ENCODE results near the gene PLEKHA8.

PLEKHA8 gene

DNA sequence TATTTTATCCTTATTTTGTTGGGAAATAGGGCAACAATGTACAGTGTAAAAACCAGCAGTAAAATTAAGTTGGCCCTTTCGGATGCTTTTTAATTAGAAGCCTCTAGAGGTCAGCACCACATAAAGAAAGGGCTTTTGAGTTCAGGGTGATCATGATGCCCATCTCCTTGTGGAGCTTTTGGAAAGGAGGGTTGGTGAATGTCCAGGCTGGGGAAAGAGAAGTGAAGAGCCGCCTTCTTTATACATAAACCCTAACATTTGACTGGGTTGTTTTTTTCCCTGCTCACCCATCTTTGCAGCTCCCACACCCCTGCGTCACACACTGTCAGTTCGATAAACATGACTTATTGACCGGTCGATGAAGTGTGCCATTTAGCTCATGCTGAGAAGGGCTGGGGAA is 136.4 kb downstream of the PLEKHA8 start:
- no peak for DNase-seq (ENCODE audit: extremely low read depth in 1 of 2, low read depth in 1 of 2)

DNA sequence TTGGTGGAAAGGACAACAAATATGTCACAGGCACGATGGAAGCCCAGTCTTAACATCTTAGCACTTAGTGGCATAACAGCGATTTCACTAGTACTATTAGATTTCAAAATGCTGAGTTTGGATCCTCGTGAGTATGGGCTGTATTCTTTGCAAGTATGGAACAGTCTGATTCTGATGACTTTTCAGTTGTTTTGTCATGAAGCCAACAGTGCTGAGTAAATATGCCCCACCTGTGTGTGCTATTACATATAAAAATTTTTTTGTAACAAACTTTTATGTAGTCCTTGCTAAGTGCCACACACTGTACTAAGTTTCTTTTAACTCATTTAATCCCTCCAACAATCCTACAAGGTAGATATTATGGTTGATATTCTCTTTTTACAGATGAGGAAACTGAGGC is 137.4 kb downstream of the PLEKHA8 start:
- DNase-seq (ENCODE audit: extremely low read depth in 1 of 2, low read depth in 1 of 2): no peak

DNA sequence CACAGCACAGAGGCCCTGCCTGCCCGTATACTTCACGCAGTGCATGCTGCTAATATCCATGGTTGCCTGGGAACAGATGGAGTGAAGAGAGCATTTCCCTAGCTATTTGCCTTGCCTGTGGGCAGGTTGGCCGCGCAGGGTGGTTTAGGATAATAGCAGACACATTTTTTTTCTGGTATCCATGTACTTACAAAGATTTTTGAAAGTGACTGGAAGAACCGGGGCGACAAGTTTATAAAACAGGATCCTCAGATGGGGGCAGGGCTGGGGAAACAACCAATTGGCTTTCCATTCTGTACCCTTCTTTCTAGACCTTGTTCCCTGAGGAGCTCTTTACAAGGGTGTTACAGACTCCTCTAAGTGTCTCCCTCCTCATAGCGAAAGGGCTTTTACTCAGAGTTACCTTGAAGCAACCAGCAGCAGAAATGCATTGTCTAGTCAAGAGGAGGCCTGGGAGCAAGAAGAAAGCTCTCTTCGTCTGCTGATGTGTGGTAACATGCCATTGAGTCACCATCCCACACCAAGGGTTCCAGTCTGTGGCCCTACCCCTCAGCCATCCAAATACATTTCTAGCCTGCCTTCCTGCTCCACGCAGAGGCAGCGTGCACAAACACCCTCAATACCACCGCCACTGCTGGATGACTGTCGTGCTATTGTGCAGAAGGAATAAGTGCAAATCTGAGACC is 138.1 kb downstream of the PLEKHA8 start:
- DNase-seq (ENCODE audit: extremely low read depth in 1 of 2, low read depth in 1 of 2): no peak

DNA sequence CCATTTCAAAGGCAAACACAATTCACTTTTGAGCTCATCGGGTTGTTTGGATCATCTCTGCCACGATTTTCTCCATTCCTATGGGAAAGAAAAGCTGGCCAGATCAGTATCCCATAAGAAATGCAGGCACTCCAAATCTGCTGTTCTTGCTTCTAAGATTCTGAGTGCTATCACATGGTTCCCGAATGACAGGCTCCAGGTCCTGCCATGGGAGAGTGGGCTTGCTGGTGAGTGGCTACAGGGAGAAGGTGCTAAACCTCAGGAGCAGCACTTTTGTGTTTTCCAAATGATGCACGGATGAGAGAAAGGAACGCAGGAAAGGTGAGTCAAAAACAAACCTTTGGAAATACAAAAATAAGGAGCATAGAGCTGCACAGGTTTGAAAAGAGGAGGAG is 138.6 kb downstream of the PLEKHA8 start:
- no peak for DNase-seq (ENCODE audit: extremely low read depth in 1 of 2, low read depth in 1 of 2)

DNA sequence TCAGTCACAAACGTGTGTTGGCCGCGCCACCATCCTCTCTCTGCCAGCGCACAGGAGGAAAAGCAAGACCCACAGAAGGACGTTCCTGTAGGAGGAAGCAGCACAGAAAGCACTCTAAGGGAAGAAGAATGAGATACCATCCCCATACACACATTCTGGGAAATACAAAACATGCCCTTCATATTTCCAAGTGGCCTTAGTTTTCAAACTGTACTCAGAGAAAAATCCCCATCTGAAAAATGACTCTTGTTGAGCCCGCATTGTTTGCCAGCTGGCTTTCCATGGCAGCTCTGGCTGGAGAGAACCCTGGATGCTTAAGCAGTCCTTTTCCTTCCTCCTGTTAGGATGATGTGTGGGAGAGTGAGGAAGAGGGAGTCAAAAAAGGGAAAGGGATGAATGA is 139.7 kb downstream of the PLEKHA8 start:
- no peak for DNase-seq (ENCODE audit: extremely low read depth in 1 of 2, low read depth in 1 of 2)

DNA sequence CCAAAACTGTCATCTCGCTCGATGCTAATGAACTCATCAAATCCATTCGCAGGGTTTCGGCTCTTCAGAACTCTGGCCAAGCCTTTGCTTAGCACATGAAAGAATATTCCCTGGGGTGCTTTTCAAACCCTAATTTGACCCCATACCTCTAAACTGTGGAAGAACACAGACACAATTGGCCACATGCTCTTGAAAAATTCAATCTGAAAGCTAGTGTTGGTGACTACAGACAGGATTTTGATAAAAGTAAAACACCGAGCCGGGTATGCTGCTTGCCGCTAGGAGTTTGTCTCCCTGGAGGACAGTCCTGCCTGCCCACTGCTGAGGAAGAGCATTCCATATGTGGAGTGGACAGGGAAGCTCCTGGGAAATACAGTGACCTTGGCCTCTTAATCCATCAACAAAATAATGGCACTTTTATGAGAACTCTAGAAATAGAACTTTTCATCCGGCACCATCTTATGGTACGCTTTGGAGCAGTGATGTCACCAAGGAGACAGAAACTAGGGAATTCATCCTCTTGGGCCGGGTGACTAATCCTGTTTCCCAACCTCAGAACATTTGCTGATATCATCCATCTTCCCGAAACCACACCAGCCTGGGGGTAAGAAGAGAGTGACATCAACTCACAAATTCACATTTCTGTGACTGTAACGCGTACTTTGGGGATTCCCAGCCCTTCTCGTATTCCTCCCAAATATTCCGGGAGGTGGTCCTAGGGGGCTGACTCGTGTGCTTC is 140.8 kb downstream of the PLEKHA8 start:
- DNase-seq (ENCODE audit: extremely low read depth in 1 of 2, low read depth in 1 of 2): no peak

DNA sequence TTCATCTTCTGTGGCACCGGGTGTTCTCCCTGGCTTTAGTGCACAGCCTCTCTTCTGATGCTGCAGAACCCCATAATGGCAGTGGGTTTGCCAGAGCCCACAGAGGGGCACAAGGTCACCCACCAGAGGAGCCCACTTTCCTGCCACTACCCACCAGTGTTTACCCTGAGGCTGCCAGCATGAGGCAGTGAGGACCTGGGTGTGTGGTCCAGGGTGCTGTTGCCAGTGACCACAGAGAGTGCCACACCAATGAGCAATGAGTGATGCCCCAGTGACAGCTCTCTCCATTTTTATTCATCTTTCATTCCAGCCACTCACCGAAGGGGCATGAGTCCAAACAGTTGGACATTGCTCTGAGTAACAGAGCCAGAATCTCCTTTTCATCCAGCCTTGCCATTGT is 141.4 kb downstream of the PLEKHA8 start:
- no peak for DNase-seq (ENCODE audit: extremely low read depth in 1 of 2, low read depth in 1 of 2)

DNA sequence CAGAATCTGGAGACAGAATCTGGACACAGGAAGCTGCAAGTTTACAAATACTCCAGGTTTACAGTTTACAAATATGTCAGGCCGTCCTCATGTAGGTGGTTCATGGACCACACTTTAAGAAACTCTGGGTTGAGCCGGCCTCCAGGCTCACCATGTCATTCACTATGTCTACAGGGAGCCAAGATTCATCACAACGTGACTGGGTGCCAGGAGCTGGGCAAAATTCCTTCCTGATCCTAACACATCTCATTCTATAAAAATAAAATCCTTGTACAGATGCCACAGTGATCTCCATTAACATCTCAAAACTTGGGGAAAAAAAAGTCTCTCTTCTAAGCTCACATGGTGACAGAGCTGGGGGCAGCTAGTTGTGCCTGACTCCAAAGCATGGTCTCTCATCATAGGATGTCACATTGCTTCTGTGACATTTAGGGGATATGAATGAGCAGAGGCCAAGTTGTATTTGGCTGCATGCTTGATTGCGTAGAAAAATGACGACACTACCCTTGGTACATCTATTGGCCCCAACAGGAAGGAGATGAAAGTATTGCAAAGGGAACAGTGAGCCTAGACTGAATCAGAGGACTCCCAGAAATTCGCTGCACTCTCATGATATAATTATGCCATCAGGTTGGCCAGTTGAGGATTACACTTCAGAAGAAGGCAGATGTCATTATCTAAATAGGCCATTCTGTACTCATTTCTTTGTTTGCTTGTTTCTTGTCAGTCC is 142.4 kb downstream of the PLEKHA8 start:
- no peak for DNase-seq (ENCODE audit: extremely low read depth in 1 of 2, low read depth in 1 of 2)

DNA sequence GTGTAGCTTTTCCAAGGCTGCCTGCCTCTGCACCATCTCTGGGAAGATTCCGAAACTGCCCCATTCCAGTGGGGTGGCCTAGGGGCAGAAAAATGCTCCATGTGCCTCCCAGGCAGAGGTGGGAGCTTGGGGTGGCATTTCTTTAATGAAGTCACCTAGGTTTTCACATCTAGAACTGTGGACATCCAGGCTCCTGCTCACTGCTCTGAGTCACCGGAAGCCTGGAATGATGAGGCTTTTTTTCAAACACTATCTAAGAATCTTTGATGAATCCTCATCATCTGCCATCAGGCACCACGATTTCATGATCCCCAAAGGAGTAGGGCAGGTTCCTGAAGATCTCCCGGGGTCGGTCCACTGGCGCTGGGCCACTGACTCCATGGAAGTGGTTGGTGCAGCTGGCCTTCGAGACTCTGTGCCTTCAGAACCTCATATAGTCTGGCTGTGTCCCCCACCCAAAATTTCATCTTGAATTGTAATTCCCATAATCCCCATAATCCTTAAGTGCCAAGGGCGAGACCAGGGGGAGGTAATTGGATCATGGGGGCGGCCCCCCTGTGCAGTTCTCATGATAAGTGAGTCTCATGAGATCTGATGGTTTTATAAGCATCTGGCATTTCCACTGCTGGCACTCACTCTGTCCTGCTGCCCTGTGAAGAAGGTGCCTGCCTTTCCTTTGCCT is 143.7 kb downstream of the PLEKHA8 start:
- no peak for DNase-seq (ENCODE audit: extremely low read depth in 1 of 2, low read depth in 1 of 2)

DNA sequence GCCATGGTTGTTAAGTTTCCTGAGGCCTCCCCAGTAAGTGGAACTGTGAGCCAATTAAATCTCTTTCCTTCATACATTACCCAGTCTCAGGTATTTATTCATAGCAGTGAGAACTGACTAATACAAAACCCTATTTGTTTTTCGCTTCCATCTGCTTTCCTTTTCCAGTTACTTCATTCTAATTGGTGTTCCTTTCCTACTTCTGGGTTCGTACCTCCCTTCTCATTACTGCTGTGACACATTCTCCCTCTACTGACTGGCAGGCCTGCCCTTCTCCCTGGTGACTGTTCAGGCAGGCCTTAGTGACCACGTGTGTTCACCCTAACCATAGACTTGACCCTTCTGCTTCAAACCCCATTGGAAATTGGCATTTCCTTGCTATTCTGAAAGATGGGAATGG is 144.2 kb downstream of the PLEKHA8 start:
- DNase-seq (ENCODE audit: extremely low read depth in 1 of 2, low read depth in 1 of 2): no peak

DNA sequence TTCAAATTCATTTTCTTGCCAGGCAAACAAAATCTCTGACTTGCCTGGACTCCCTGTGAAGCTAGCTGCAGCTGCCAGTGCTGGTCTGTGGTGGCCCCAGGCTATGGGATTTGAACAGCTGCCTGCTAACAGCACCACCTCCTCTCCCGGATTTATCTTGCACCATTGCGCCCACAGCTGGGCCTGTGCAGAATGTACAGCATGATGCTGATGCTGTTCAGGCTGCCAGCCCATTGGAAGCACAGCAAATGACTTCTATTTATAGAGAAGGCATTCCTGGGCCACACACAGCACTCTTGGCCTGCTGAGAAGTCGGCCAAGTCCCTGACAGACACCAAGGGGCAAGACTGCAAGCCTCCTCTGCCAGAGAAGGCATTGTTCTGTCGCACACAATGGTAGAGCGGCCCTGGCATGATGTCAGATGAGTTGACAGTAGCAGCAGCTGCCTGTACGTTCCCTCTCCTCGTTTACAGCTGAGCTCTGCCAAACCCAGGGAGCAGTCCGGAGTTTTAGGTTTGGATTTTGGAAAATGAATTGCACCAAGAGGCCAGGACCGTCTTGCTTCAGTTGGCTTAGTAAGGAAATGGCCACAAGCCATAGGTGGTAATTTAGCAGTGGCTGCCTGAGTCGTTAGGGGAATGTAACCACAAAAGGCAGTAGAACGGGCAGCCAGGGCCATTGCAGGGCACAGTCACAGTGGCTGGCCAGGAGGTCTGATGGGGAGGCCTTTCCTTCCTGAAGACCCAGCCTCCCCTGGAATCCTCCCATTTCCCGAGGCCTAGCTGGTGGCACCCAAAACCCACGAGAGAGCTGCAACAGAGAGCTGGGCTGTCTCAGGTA is 145.1 kb downstream of the PLEKHA8 start:
- DNase-seq (ENCODE audit: extremely low read depth in 1 of 2, low read depth in 1 of 2): no peak

DNA sequence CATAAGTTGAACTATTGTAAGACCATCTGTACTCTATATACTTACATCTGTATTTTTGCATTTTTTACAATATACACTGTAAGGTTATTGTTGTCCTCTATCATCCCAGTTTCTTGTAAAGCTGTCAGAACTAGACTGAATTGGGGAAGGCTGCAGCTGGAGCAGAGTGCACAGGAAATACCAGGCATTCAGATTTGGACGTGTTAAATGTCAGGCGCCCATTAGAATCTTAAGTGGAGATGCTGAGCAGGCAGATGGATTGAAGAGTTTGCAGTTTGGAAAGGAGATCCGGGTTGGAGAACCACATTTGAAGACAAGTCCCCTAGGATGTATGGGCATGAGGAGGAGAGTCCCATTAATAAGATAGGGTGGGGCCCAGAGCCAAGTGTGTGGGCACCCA is 147.0 kb downstream of the PLEKHA8 start:
- no peak for DNase-seq (ENCODE audit: extremely low read depth in 1 of 2, low read depth in 1 of 2)

DNA sequence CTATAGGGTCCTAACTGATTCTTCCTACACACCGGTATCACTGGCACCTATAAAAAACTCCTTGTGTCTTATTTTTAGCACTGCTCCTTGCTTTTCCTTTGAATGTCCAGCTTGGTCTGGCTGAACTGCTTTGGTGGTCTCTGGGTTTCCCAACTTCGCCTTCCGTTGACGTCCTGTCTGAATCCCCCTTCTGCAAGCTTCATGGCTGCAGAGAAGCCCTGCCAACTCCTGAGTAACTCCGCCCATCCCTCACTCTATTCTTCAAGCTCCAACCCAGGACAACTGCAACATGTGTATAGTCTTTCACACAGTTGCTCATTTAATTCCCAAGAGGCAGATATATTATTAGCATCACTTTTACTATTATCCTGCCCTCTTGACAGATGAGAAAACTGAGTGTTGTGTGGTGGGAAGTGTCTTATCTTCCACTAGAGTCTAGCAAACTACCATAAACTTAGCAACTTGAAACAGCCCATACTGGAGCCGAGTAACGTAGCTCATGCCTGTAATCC is 147.5 kb downstream of the PLEKHA8 start:
- no peak for DNase-seq (ENCODE audit: extremely low read depth in 1 of 2, low read depth in 1 of 2)

DNA sequence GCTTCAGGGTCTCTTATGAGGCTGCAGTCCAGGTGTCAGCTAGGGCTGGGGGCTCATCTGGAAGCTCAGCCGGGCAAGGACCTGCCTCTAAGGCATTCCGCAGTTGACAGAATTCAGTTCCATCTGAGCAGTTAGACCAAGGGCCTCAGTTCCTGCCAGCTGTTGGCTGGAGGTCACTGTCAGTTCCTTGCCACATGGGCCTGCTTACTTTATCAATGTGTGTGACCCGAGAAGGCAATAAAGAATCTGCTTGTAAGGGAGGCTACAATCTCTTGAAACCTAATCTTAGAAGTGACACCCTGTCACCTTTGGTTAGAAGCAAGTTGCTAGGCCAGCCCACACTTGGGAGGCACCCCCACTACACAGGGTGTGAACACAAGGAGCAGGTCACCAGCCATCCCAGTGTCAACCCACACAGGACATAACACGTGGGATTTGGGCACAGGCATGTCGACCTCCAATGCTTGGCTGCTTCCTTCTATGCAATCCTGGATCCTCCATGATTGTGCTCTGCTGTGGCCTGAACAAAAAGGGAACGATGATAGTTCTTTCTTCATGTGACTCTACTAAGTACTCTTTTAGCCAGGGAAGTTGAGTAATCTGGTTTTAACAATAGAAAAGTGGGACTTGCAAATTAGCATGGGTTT is 148.4 kb downstream of the PLEKHA8 start:
- no peak for DNase-seq (ENCODE audit: extremely low read depth in 1 of 2, low read depth in 1 of 2)

DNA sequence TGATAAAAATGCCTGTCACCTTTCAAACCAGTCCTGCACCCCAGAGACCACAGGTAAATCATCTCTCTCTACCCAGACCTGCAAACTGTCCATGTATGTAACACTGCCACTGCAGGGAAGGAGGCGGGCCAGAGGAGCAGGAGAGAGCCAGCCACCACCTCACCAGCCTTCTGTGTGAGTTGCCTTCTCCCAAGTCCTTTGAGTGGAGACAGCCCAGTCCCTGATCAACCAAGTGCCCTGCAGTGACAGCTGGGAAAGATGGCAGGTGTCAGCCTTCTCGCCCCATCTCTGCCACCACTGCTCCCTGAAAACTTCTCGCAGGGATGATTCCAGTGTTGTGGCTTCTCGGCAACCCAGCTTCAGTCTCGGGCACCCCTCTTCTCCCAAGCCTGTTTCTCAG is 149.0 kb downstream of the PLEKHA8 start:
- DNase-seq (ENCODE audit: extremely low read depth in 1 of 2, low read depth in 1 of 2): no peak

DNA sequence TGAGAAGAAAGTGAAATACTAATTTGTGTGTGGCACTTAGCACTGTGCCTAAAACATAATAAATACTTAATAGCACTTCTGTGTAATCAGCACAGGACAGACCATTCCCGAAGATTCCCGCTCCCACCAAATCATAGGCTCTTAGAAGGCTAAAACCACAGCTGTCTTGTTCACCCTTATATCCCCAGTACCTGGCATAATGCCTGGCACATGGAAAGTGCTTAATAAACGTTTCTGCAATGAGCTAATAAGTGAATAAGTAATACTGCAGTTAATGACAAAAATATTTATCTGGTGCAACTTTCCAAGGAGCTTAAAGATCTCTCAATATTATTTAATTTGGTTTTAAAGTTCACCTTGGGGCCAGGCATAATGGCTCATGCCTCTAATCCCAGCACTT is 149.8 kb downstream of the PLEKHA8 start:
- no peak for DNase-seq (ENCODE audit: extremely low read depth in 1 of 2, low read depth in 1 of 2)

DNA sequence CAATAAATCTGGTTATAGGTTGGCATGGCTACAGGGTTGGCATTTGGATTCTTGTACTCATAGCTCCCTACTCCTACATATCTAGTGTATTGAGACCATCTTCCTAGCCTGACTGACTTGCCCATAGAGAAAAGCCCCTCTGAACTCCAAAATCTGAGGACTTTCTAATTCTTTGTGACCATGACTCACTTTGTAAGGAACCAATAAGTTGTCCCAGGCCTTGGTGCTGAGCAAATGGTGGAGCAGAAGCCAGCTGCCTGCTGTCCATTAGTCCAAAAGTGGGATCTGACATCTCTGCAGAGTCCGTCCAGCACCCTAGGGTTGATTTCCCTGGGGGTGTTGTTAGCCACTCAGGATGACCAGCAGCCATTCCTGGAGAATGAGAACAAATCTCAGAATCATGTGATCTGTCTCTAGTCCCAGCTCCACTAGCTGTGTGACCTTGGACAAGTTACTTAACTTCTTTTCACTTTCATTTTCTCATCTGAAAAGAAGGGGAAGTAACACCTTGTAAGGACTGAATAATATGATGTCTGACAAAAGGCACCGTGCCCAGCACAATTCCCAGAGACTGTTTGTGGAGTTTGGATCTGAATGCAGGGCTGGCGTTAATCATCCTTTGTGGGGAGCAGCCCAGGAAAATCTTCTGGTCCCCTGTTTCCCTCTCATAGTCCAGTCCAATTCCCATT is 150.7 kb downstream of the PLEKHA8 start:
- DNase-seq (ENCODE audit: extremely low read depth in 1 of 2, low read depth in 1 of 2): no peak
